ENCODE data around the gene TTC21B. TPM values are rescaled to one million over a fixed set of nuclear protein-coding genes. Genes with fewer than 3 reads are reported as not detected.

TTC21B gene
- total RNA-seq (2021) (6.3 and 9.8 TPM in 2 replicates), Bru-seq, nascent RNA (percentile 64 among the genes with signal in this experiment), BruChase-seq, experiment 1, labeled RNA remaining after a 2-hour chase (percentile 69 among the genes with signal in this experiment), BruChase-seq, experiment 2, labeled RNA remaining after a 6-hour chase (percentile 52 among the genes with signal in this experiment)
- long read RNA-seq, full-length matches to known transcripts: 2 of 4 reads
- long read RNA-seq, partial matches to known transcripts: 0 of 4 reads
- long read RNA-seq, other reads (novel, unspliced or antisense): 2 of 4 reads

GRCh38 chr2:165953655-165954606 lies at the start of gene TTC21B:
TTC21B (minus strand) TSS chr2:165953776; CDS start chr2:165953705, 71 bp downstream.
- H3F3A ChIP-seq (ENCODE audit: insufficient read depth, low read depth): 0 out of 2 replicates have a peak, but pooled peaks cover 6% of the 10 kb centered on the region
- ChIA-PET POLR2A (ENCODE audit: unreplicated experiment) (interaction anchor here (0.6 kb wide), 4 partner anchors 205 to 973 kb away, joined by 3 to 6 read pairs (median 3); no protein-coding TSS in a partner anchor), CTCF (interaction anchor here (0.5 to 0.8 kb wide), 3 partner anchors 59 to 447 kb away, joined by 3 to 5 read pairs (median 5); partner anchors contain the start of gene SCN1A)
- peaks cover 7% of the 10 kb centered on the region for H3K4me1 ChIP-seq (replicated peaks; ENCODE audit: insufficient read depth)
- H3K79me2 ChIP-seq (ENCODE audit: low read depth): no peaks in the 10 kb centered on the region
- no peak within 1 kb of the TSS for H3K27ac ChIP-seq
- H3K4me2 ChIP-seq: peak within 1 kb of the TSS; percentile 90
- TF ChIP-seq EZH2 (IDR thresholded peaks at IDR 0.05; ENCODE audit: low read depth) (no peak), CTCF (conservative IDR thresholded peaks at IDR 0.05) (peak; percentile 80)
- no peaks in the 10 kb centered on the region for H3K9me3 ChIP-seq (ENCODE audit: insufficient read depth, low read depth)
- no peaks in the 10 kb centered on the region for H3K9me2 ChIP-seq (ENCODE audit: insufficient read depth)
- peak; percentile 75 to 91 for DNase-seq
- no peaks in the 10 kb centered on the region for H3K27me3 ChIP-seq (ENCODE audit: insufficient read depth, low read depth)
- no peaks in the 10 kb centered on the region for H4K20me1 ChIP-seq (ENCODE audit: insufficient read depth)
- peak within 1 kb of the TSS; percentile 90 for H3K4me3 ChIP-seq
- BruUV-seq (replicated peaks): no TSS peak
- H2AFZ ChIP-seq: peak within 1 kb of the TSS; percentile 77
- intact Hi-C loops (cut with micrococcal nuclease; ENCODE audit: unreplicated experiment): loop anchor here (2.0 to 5.0 kb wide), 2 partner anchors 173 to 465 kb away; partner anchors contain the start of gene SCN1A
- no peaks in the 10 kb centered on the region for H3K36me3 ChIP-seq (ENCODE audit: low read depth)

- no peak for TF ChIP-seq CTCF (conservative IDR thresholded peaks at IDR 0.05)
- TF ChIP-seq EZH2 (IDR thresholded peaks at IDR 0.05; ENCODE audit: low read depth): no peak
- Histone ChIP-seq H3F3A (ENCODE audit: insufficient read depth, low read depth) (no peaks in the 10 kb centered on the region), H3K4me1 (replicated peaks; ENCODE audit: insufficient read depth) (no peaks in the 10 kb centered on the region), H3K4me3 (no peak overlapping the region), H3K4me2 (no peak overlapping the region), H3K36me3 (ENCODE audit: low read depth) (no peaks in the 10 kb centered on the region), H2AFZ (no peak overlapping the region), H3K27me3 (ENCODE audit: insufficient read depth, low read depth) (no peaks in the 10 kb centered on the region), H3K27ac (no peak overlapping the region), H3K9me2 (ENCODE audit: insufficient read depth) (no peaks in the 10 kb centered on the region), H3K9me3 (ENCODE audit: insufficient read depth, low read depth) (no peaks in the 10 kb centered on the region), H4K20me1 (ENCODE audit: insufficient read depth) (no peaks in the 10 kb centered on the region), H3K79me2 (ENCODE audit: low read depth) (no peaks in the 10 kb centered on the region)
- no peak for DNase-seq
- ChIA-PET CTCF (no interaction called here), POLR2A (ENCODE audit: unreplicated experiment) (no interaction called here)
- intact Hi-C loops (cut with micrococcal nuclease; ENCODE audit: unreplicated experiment): no loop called here
- no TSS peak for BruUV-seq (replicated peaks)
Measured at GRCh38 chr2:166000401-166000800, 46.8 kb upstream of the TTC21B start.

GRCh38 chr2:165990846-165991245 lies 37.3 kb upstream of the TTC21B start:
- Histone ChIP-seq H4K20me1 (ENCODE audit: insufficient read depth) (no peaks in the 10 kb centered on the region), H3K36me3 (ENCODE audit: low read depth) (no peaks in the 10 kb centered on the region), H3K4me2 (no peak overlapping the region), H3K27ac (no peak overlapping the region), H3K27me3 (ENCODE audit: insufficient read depth, low read depth) (no peaks in the 10 kb centered on the region), H3K9me2 (ENCODE audit: insufficient read depth) (no peaks in the 10 kb centered on the region), H2AFZ (no peak overlapping the region), H3F3A (ENCODE audit: insufficient read depth, low read depth) (no peaks in the 10 kb centered on the region), H3K9me3 (ENCODE audit: insufficient read depth, low read depth) (no peaks in the 10 kb centered on the region), H3K4me1 (replicated peaks; ENCODE audit: insufficient read depth) (no peaks in the 10 kb centered on the region), H3K4me3 (no peak overlapping the region), H3K79me2 (ENCODE audit: low read depth) (no peaks in the 10 kb centered on the region)
- DNase-seq: no peak
- CTCF ChIA-PET: no interaction called here
- TF ChIP-seq CTCF (conservative IDR thresholded peaks at IDR 0.05): no peak
- TF ChIP-seq EZH2 (IDR thresholded peaks at IDR 0.05; ENCODE audit: low read depth): no peak
- POLR2A ChIA-PET (ENCODE audit: unreplicated experiment): no interaction called here
- intact Hi-C loops (cut with micrococcal nuclease; ENCODE audit: unreplicated experiment): no loop called here
- no TSS peak for BruUV-seq (replicated peaks)

All from PC-9 (cell line).